Activated CD4-positive, alpha-beta memory T cell treated with anti-CD3 and anti-CD28 coated beads, Interleukin-2, amount 10 ng/mL, durations not matched to agents 7 days and 5 days (primary cell): ENCODE results near the gene SCT. TPM values are rescaled to one million over a fixed set of nuclear protein-coding genes. Genes with fewer than 3 reads are reported as not detected.

Source experiments
- CTCF ChIA-PET: fragments of 350-600 bp; sonication (Branson Sonifier 250); formaldehyde crosslinking; loops from one replicate; lab custom pipeline; 2021; ENCODE audit warnings: antibody characterized with exemption, inconsistent platforms; lab: Charles Lee
- POLR2A ChIA-PET: fragments of 350-600 bp; sonication (Branson Sonifier 250); formaldehyde crosslinking; loops from one replicate; lab custom pipeline; 2021; ENCODE audit warnings: antibody characterized with exemption; lab: Charles Lee
- DNase-seq: peaks from one replicate; pipeline ENCODE4 v3.0.0-alpha.2; 2020
- H3K27ac Mint-ChIP-seq: one replicate; pipeline ENCODE4 v1.8.0; 2021; ENCODE audit warnings: mild to moderate bottlenecking, mixed read lengths
- H3K27me3 Mint-ChIP-seq: one replicate; pipeline ENCODE4 v1.8.0; 2021; ENCODE audit warnings: mixed read lengths
- H3K36me3 Mint-ChIP-seq: one replicate; pipeline ENCODE4 v1.8.0; 2021; ENCODE audit warnings: low read depth, mixed read lengths
- H3K4me1 Mint-ChIP-seq: one replicate; pipeline ENCODE4 v1.8.0; 2021; ENCODE audit warnings: mixed read lengths
- H3K4me3 Mint-ChIP-seq: one replicate; pipeline ENCODE4 v1.8.0; 2021; ENCODE audit warnings: mild to moderate bottlenecking, mixed read lengths
- H3K9me3 Mint-ChIP-seq: one replicate; pipeline ENCODE4 v1.8.0; 2021; ENCODE audit warnings: mixed read lengths
- total RNA-seq, 2 experiments: library from RNA; stranded (reverse); gene quantifications; one replicate each; pipeline ENCODE4 v1.2.3, GENCODE V29; 2021

SCT gene
- total RNA-seq, 2 experiments from 2014 or later: not detected

DNA sequence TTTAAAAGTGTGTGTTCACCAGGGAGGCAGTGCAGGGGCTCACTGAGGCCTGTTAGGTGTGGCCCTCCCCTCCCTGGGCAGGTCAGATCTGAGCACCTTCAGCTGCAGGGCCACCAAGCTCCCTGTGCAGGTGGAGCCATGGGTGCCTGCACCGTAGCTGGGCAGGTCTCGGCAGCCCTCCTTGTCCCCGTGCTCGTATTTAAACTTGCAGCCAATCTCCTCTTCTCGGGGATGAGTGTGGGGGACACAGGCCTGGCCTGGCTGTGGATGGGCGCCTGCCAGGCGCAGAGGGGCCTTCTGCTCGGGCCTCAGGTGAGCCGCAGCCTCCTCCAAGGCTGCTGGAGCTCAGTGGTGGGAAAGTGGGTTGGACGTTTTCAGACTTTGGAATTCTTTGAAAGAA is 31.6 kb downstream of the SCT start:
- H3K27ac Mint-ChIP-seq: no peak overlapping the region
- no peaks in the 10 kb centered on the region for H3K9me3 Mint-ChIP-seq
- H3K4me3 Mint-ChIP-seq: no peak overlapping the region
- H3K27me3 Mint-ChIP-seq: no peaks in the 10 kb centered on the region
- peaks cover 25% of the 10 kb centered on the region for H3K4me1 Mint-ChIP-seq
- DNase-seq: no peak
- CTCF ChIA-PET: interaction anchor here (1.3 kb wide), 1 partner anchor 41 kb away, joined by 3 read pairs; no protein-coding TSS in a partner anchor
- POLR2A ChIA-PET: no interaction called here
- H3K36me3 Mint-ChIP-seq: peaks cover 59% of the 10 kb centered on the region

DNA sequence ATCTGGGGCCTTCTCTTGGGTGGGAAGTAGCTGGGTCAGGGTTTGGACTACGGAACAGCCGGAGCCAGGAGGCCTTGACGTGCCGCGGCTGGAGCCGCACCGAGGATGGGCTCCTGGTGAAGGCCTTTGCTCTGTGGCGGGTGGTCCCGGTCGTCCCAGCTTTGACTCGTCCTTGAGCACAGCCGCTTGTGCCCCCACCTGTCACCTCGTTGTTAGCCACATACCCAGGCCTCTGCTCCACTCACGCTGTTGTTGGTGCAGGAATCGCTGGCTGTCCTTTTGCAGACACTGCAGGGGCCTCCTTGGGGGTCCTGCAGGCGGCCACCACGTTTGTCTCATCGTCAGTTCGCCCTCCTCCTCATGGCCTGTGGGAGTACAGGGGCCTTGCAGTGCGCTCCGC is 33.6 kb downstream of the SCT start:
- POLR2A ChIA-PET: no interaction called here
- H3K36me3 Mint-ChIP-seq: peaks cover 70% of the 10 kb centered on the region

DNA sequence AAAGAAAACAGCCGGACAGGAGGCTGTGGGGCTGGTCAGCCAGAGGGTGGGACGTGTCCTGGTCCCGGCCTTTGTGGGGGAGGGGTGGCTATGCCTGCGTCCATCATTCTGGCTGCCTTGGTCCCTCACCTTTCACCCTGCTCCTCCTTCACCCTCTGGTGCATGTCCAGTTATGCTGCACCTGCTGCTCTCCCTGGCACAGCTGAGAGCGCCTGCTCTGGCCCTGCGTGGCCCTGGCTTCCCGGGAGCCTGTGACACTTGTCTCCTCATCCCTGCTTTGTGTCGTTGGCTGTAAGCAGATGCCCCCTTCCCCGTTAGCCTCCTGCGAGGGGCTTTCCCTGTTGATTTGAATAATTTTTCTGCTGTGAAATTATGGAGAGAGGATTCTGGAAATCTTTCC is 34.1 kb downstream of the SCT start:
- POLR2A ChIA-PET: no interaction called here
- Mint-ChIP-seq H3K27me3 (no peaks in the 10 kb centered on the region), H3K4me1 (peaks cover 37% of the 10 kb centered on the region)

More for the DNA sequence above, 33.6 kb downstream of the SCT start:
- no peak overlapping the region for H3K27ac Mint-ChIP-seq
- no peaks in the 10 kb centered on the region for H3K9me3 Mint-ChIP-seq
- CTCF ChIA-PET: no interaction called here
- H3K4me3 Mint-ChIP-seq: no peak overlapping the region
- H3K4me1 Mint-ChIP-seq: peaks cover 32% of the 10 kb centered on the region
- DNase-seq: no peak
- no peaks in the 10 kb centered on the region for H3K27me3 Mint-ChIP-seq

DNA sequence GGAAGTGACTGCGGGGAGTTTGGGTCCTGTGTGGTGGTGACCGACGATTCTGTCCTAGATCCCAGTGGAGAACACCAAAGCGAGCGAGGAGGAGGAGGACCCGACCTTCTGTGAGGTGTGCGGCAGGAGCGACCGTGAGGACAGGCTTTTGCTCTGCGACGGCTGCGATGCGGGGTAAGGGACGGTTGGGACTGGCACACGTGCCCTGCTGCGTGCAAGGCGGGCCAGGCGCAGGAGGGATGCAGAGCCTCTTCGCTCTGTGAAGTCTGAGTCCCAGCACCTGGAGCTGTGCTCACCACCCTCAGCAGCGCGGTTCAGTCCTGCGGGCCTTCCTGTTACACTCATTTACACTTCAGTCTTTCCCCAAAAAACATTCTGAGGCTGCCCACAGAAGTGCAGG is 34.5 kb downstream of the SCT start:
- POLR2A ChIA-PET: no interaction called here
- DNase-seq: no peak
- CTCF ChIA-PET: no interaction called here
- Mint-ChIP-seq H3K4me1 (peaks cover 41% of the 10 kb centered on the region), H3K9me3 (no peaks in the 10 kb centered on the region), H3K27me3 (no peaks in the 10 kb centered on the region), H3K27ac (no peak overlapping the region), H3K36me3 (peaks cover 76% of the 10 kb centered on the region), H3K4me3 (no peak overlapping the region)

More for the DNA sequence above, 34.1 kb downstream of the SCT start:
- no peak overlapping the region for H3K27ac Mint-ChIP-seq
- CTCF ChIA-PET: no interaction called here
- H3K36me3 Mint-ChIP-seq: peaks cover 72% of the 10 kb centered on the region
- no peak for DNase-seq
- H3K4me3 Mint-ChIP-seq: no peak overlapping the region
- H3K9me3 Mint-ChIP-seq: no peaks in the 10 kb centered on the region

DNA sequence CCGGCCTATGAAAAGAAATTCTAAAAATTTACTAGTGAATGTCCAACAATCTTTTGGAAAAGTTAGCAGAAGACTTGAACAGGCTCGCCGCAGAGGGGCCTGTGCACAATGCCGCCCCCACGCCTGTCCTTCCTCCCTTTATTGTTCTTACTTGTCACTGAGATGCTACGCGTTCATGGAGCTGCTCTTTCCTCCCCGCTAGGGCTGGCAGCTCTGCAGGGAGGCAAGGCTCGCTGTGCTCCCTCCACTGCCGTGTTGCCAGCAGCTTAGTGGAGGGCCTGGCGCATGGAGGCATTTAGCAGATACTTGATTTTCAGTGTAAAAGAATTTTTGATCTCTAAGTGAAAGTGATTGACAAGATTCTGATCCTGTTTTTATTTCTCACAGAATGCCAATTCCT is 36.0 kb downstream of the SCT start:
- peaks cover 42% of the 10 kb centered on the region for H3K4me1 Mint-ChIP-seq
- CTCF ChIA-PET: interaction anchor here (0.7 kb wide), 2 partner anchors 7 to 15 kb away, joined by 3 to 4 read pairs; partner anchors contain the start of gene PHRF1

DNA sequence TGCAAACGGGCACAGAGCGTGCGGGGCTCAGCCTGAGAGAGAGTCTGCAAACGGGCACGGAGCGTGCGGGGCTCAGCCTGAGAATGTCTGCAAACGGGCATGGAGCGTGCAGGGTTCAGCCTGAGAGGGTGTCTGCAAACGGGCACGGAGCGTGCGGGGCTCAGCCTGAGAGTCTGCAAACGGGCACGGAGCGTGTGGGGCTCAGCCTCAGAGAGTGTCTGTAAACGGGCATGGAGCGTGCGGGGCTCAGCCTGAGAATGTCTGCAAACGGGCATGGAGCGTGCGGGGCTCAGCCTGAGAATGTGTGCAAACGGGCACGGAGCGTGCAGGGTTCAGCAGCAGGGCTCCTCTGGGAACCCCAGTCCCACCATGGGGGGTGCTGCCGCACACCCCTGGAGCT is 37.2 kb downstream of the SCT start:
- Mint-ChIP-seq H3K4me1 (peaks cover 34% of the 10 kb centered on the region), H3K36me3 (peaks cover 69% of the 10 kb centered on the region), H3K4me3 (no peak overlapping the region), H3K27ac (peak overlapping the region; percentile 99), H3K27me3 (no peaks in the 10 kb centered on the region), H3K9me3 (no peaks in the 10 kb centered on the region)
- CTCF ChIA-PET: no interaction called here
- POLR2A ChIA-PET: interaction anchor here (1.2 to 1.5 kb wide), 2 partner anchors 25 to 136 kb away, joined by 3 to 4 read pairs; no protein-coding TSS in a partner anchor
- no peak for DNase-seq

More for the DNA sequence above, 36.0 kb downstream of the SCT start:
- peaks cover 72% of the 10 kb centered on the region for H3K36me3 Mint-ChIP-seq
- H3K27ac Mint-ChIP-seq: peak overlapping the region; percentile 16
- POLR2A ChIA-PET: interaction anchor here (0.8 kb wide), 1 partner anchor 13 kb away, joined by 3 read pairs; no protein-coding TSS in a partner anchor
- no peak overlapping the region for H3K4me3 Mint-ChIP-seq
- no peaks in the 10 kb centered on the region for H3K9me3 Mint-ChIP-seq
- no peaks in the 10 kb centered on the region for H3K27me3 Mint-ChIP-seq
- no peak for DNase-seq

DNA sequence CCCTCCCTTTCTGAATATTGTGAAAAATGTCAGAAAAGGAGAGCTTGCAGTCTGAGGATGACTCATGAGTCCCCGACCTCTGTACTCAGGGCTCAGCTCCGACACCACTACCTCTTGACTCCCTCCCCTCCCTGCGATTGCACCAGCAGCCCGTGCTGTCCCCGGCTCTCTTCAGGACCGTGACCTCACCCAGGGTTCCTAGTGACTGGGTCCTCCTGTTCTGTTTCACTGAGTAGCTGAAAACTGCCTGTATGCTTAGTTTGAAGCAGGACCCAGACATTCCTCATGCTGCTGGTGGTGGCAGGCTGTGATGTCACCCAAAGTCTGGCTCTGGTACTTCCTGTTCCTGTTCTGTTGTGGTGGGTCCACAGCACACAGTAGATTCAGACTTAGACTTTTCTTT is 39.0 kb downstream of the SCT start:
- CTCF ChIA-PET: interaction anchor here (0.6 to 1.5 kb wide), 4 partner anchors 12 to 138 kb away, joined by 3 to 7 read pairs (median 4); no protein-coding TSS in a partner anchor
- DNase-seq: peak; percentile 73
- peaks cover 62% of the 10 kb centered on the region for H3K36me3 Mint-ChIP-seq

DNA sequence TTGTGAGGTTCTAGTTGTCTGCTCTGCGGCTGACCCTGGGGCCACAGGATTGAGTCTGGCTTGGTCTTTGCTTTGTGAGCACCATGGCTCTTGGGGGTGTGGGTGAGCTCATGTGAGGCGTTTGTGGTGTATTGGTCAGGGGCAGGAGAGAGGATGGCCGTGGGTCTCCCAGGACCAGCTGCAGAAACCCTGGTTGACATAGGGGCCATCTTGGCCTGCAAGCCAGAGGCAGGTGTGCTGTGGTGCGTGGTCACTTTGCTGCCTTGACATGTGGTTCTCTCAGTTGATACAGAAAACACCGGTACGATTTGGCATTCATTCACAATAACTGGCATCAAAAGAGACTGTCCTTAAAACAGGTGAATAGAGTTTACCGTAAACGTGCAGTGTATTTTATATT is 39.4 kb downstream of the SCT start:
- H3K27ac Mint-ChIP-seq: peak overlapping the region; percentile 99
- POLR2A ChIA-PET: interaction anchor here (0.9 to 2.4 kb wide), 12 partner anchors 9 to 319 kb away, joined by 3 to 9 read pairs (median 6); partner anchors contain the start of genes DEAF1, IRF7, PHRF1 and TMEM80
- H3K4me1 Mint-ChIP-seq: peaks cover 31% of the 10 kb centered on the region
- peaks cover 62% of the 10 kb centered on the region for H3K36me3 Mint-ChIP-seq
- H3K27me3 Mint-ChIP-seq: no peaks in the 10 kb centered on the region
- no peak for DNase-seq
- CTCF ChIA-PET: interaction anchor here (0.6 to 1.5 kb wide), 4 partner anchors 12 to 138 kb away, joined by 3 to 7 read pairs (median 4); no protein-coding TSS in a partner anchor
- H3K4me3 Mint-ChIP-seq: peak overlapping the region; percentile 65
- no peaks in the 10 kb centered on the region for H3K9me3 Mint-ChIP-seq

More for the DNA sequence above, 39.0 kb downstream of the SCT start:
- Mint-ChIP-seq H3K27ac (peak overlapping the region; percentile 99), H3K4me3 (peak overlapping the region; percentile 65), H3K4me1 (peaks cover 31% of the 10 kb centered on the region), H3K27me3 (no peaks in the 10 kb centered on the region), H3K9me3 (no peaks in the 10 kb centered on the region)
- POLR2A ChIA-PET: interaction anchor here (0.9 to 2.4 kb wide), 12 partner anchors 10 to 319 kb away, joined by 3 to 9 read pairs (median 6); partner anchors contain the start of genes DEAF1, IRF7, PHRF1 and TMEM80

DNA sequence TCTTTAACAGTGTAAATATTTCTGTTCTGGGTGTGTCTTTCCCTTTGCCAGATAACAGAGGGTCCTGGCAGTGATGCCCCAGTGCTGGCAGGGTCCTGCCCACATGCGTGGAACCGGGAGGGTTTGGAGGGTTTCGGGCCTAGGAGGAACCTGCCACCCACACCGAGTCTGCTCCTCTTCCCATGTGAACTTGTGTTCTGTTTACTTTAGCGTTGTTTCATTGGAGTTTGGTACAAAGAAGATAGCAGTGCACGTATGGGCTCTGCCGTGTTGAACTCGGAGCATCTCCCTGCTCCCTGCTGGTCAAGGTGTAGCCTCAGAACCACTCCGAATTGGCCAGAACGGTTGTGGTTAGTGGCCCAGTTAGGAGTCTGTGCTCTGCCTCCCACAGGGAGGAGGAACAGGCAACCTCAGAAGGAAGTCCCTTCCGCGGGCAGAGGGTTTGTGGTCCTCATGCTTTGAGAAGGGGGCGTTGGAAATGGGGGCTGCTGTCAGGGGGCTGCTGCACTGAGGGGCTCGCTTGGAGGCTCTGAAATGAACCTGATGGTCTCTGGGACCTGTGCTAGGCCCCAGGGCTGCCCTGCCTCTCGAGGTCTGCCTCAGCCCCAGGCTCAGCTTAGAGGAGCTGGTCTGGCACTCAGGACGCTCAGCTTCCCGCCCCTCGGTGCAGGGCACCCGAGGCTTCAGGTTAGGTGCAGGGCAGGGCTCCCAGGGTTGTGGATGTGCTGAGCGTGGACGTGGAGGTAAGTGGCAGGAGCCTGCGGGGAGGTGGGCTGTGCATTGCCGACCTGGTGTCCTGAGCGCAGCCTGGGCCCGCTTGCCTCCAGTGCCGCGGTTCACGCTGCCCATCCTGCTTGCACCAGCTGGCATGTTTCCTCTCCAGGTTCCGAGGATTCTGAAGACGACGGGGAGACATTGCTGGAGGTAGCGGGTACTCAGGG is 40.3 kb downstream of the SCT start:
- H3K27me3 Mint-ChIP-seq: no peaks in the 10 kb centered on the region

DNA sequence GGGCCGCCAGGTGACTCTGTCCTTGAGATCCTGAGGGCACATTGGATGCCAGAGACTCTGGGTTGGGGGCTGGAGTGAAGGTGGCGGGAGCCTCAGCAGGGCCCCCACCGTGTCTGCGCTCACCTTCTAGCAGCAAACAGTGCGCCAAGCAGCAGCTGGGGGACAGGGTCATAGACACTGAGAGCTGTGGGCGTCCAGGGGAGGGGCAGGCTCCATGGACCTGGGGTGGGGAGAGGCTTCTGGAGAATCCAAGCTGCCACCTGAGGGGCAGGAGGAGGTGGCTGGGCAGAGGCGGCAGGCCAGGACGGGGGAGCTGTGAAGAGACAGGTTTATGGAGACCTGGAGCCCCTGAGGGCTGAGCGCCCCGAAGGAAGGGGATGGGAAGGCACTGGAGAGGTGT is 42.7 kb downstream of the SCT start:
- ChIA-PET CTCF (no interaction called here), POLR2A (interaction anchor here (1.6 kb wide), 1 partner anchor 8 kb away, joined by 3 read pairs; the partner anchor contains the start of gene PHRF1)
- Mint-ChIP-seq H3K27ac (no peak overlapping the region), H3K27me3 (no peaks in the 10 kb centered on the region), H3K9me3 (no peaks in the 10 kb centered on the region), H3K36me3 (peaks cover 48% of the 10 kb centered on the region), H3K4me1 (peaks cover 40% of the 10 kb centered on the region), H3K4me3 (no peak overlapping the region)
- no peak for DNase-seq

More for the DNA sequence above, 40.3 kb downstream of the SCT start:
- Mint-ChIP-seq H3K9me3 (no peaks in the 10 kb centered on the region), H3K27ac (peak overlapping the region; percentile 99), H3K4me3 (no peak overlapping the region), H3K4me1 (peaks cover 31% of the 10 kb centered on the region), H3K36me3 (peaks cover 60% of the 10 kb centered on the region)
- no peak for DNase-seq
- ChIA-PET CTCF (interaction anchor here (1.3 kb wide), 1 partner anchor 31 kb away, joined by 8 read pairs; no protein-coding TSS in a partner anchor), POLR2A (interaction anchor here (0.9 to 2.4 kb wide), 6 partner anchors 8 to 318 kb away, joined by 3 to 8 read pairs (median 6); partner anchors contain the start of genes DEAF1 and TMEM80)

DNA sequence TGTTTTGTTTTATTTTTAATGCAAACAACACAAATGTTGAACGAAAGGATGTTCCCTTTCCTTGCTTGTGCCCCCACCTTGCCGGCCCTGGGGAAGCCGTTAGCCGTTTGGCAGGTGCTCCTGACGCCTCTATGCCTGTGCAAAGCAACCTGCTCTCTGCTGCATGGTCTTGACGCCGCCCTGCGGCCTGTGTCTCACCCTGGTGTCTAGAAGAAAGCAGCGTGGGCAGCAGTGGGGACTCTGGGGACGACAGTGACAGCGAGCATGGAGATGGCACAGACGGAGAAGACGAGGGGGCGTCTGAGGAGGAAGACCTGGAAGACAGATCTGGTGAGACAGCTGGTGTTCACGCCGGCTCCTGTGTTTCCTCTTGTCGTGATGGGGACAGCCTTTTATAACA is 45.2 kb downstream of the SCT start:
- Mint-ChIP-seq H3K4me1 (peaks cover 40% of the 10 kb centered on the region), H3K27me3 (no peaks in the 10 kb centered on the region), H3K9me3 (no peaks in the 10 kb centered on the region), H3K36me3 (peaks cover 39% of the 10 kb centered on the region), H3K27ac (no peak overlapping the region), H3K4me3 (no peak overlapping the region)
- ChIA-PET POLR2A (no interaction called here), CTCF (no interaction called here)
- no peak for DNase-seq

DNA sequence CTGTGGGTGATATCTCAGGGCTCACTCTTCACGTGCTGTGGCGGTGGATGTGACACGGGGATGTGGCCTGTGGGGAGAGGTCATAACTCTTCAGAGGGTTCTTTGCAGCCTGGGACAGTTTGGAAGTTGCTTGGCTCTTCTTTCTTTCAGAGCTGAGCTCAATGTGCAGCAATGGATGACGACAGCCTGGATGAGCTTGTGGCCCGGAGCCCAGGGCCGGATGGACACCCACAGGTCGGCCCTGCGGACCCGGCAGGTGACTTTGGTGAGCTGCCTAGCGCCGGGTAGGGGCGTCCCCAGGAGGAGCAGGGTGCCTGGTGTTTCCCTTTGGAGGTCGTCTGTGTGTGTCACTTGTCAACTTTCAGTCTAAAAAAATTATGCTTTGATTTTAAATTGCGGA is 45.6 kb downstream of the SCT start:
- Mint-ChIP-seq H3K27me3 (no peaks in the 10 kb centered on the region), H3K4me1 (peaks cover 37% of the 10 kb centered on the region), H3K4me3 (no peak overlapping the region), H3K9me3 (no peaks in the 10 kb centered on the region), H3K36me3 (peaks cover 36% of the 10 kb centered on the region), H3K27ac (peak overlapping the region; percentile 40)
- POLR2A ChIA-PET: no interaction called here
- CTCF ChIA-PET: no interaction called here
- DNase-seq: no peak
